GM12892 (cell line): Measurements from ENCODE around the gene CSNK1D.

Experiments used
- POLR2A ChIP-seq: IDR thresholded peaks from 2 replicates; pipeline ENCODE4 v1.6.1; 2011; ENCODE audit warnings: low read depth, low read length, control low read depth
- TAF1 ChIP-seq: IDR thresholded peaks from 2 replicates; pipeline ENCODE4 v1.6.1; 2011; ENCODE audit warnings: low read depth, mild to moderate bottlenecking, control low read depth, low read length, borderline replicate concordance

GRCh38 chr17:82248815-82249674 is 24.5 kb downstream of the CSNK1D start:
- TF ChIP-seq POLR2A (peak; percentile 26), TAF1 (no peak)
